Lower leg skin (tissue), 4 donors: ENCODE results near the gene FAM209A. TPM values are rescaled to one million over a fixed set of nuclear protein-coding genes. Genes with fewer than 3 reads are reported as not detected.
"Not testable (repeated sequence)": the region's sequence is repeated elsewhere in the genome, so short reads cannot be mapped to it uniquely, and the experiment has no call there.

Source experiments
- DNase-seq, 2 donors: peaks; one replicate each; pipeline ENCODE4 v3.0.0-alpha.2; 2019; ENCODE audit warnings: low spot score in 2 of 2
- H3K4me3 ChIP-seq: fragments of 200-600 bp; sonication (generic); 2 replicates; pipeline ENCODE4 v1.5.1; 2017; ENCODE audit warnings: mild to moderate bottlenecking, low read depth; ENCODE audit not compliant: poor library complexity, severe bottlenecking
- POLR2A ChIP-seq, 2 donors: fragments of 450-650 bp; IDR thresholded peaks; one replicate each; pipeline ENCODE4 v1.6.1; 2016 to 2017; ENCODE audit warnings: antibody characterized with exemption in 2 of 2, mild to moderate bottlenecking in 1 of 2, moderate library complexity in 1 of 2
- WGBS, 2 donors: methylation state at CpG; one replicate each; pipeline ENCODE4 v1.1.5; 2018; 5-methylcytosine and 5-hydroxymethylcytosine counted together
- intact Hi-C: fragments of 100-400 bp; cut with DNase I; formaldehyde crosslinking; loops from one replicate; pipeline ENCODE4 v1.15.0; 2023; ENCODE audit warnings: low total_unique reads
- total RNA-seq, 4 donors: library from RNA; depleted of rRNA; stranded (reverse); fragments of >200 nt; gene quantifications; one replicate each; pipeline ENCODE4 v1.1.0, GENCODE V29; 2016
- TF ChIP-seq, protein P1 (sequence below), 3 donors: fragments of 450-650 bp; IDR thresholded peaks; one replicate each; pipeline ENCODE4 v1.5.1; 2016; ENCODE audit warnings: antibody characterized with exemption in 3 of 3, mild to moderate bottlenecking in 3 of 3, moderate library complexity in 2 of 3

Gene FAM209A
- total RNA-seq, 4 donors from 2014 or later = 0.81 TPM; not detected in 3

DNA sequence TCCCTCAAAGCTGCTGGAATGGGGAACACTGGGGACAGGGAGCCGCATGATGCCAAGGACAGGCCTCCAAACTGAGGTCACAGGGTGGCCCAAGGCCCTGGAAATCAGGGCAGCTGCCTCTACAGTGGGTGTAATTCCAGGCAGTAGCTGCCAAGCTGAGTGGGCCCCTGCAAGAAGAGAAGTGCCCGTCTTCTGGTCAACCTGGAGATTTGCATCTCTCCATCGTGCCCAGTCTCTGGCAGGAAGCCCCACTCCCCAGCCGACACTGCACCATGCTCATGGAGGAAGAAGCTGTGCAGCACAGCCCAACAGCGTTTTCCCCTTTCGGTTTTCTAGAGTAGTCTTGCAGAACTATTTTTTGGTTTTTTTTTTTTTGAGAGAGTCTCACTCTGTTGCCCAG lies 2.2 kb upstream of the FAM209A start:
- WGBS, 2 donors = 81 to 89% methylated on average over 6 of the region's 6 CpGs
- intact Hi-C loops = no loop called here
- TF ChIP-seq POLR2A (IDR thresholded peaks at IDR 0.05) = no peak
- TF ChIP-seq, protein P1, sequence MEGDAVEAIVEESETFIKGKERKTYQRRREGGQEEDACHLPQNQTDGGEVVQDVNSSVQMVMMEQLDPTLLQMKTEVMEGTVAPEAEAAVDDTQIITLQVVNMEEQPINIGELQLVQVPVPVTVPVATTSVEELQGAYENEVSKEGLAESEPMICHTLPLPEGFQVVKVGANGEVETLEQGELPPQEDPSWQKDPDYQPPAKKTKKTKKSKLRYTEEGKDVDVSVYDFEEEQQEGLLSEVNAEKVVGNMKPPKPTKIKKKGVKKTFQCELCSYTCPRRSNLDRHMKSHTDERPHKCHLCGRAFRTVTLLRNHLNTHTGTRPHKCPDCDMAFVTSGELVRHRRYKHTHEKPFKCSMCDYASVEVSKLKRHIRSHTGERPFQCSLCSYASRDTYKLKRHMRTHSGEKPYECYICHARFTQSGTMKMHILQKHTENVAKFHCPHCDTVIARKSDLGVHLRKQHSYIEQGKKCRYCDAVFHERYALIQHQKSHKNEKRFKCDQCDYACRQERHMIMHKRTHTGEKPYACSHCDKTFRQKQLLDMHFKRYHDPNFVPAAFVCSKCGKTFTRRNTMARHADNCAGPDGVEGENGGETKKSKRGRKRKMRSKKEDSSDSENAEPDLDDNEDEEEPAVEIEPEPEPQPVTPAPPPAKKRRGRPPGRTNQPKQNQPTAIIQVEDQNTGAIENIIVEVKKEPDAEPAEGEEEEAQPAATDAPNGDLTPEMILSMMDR (IDR thresholded peaks at IDR 0.05) = no peak
- H3K4me3 ChIP-seq = no peak overlapping the region
- no peak for DNase-seq

DNA sequence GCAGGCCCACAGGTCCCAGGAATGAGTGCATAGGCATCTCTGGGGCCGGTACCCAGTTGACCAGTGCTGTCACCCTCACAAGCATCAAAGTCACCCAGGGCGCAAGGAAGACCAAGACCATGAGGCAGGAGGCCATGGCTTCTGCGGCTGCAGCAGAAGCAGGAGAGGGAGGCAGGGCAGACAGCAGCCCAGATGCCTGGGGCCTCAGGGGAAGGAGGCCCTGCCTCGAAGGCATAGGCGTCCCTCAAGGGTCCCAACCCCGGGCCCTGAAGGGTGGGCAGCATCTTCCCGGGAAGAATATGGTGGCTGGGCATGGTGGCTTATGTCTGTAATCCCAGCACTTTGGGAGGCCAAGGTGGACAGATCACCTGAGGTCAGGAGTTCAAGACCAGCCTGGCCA lies 3.0 kb downstream of the FAM209A start:
- intact Hi-C loops = no loop called here
- WGBS, 2 donors = 84 to 94% methylated on average over 7 of the region's 7 CpGs
- TF ChIP-seq, protein P1 (IDR thresholded peaks at IDR 0.05) = no peak
- no peak for TF ChIP-seq POLR2A (IDR thresholded peaks at IDR 0.05)
- DNase-seq = no peak
- H3K4me3 ChIP-seq = no peak overlapping the region

DNA sequence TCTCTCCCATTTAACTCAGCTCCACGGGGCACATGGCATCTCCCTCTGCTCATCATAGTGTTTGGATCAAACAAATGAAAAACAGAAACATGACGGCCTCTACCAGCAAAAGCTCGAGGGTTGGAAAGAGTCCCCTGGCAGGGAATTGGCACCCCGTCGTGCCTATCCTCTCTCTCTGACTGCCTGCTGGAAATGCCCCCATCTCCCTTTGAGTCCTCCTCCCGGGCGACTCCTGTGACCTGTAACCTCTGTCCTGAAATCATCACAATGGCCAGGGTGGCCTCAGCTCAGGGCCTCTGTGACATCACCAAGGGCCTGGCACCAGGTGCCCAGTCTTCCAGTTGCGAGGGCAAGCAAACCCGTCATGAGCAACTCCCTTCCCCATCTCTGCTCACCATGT lies 8.4 kb downstream of the FAM209A start, which contains the start of gene FAM209B:
Gene FAM209B (plus strand): TSS at position 301 of the 400 bp plus-strand sequence. CDS start 96 bp downstream, at position 397.
- DNase-seq, H3K4me3 ChIP-seq, intact Hi-C loops: not testable (repeated sequence)
- WGBS, 2 donors = 87 to 88% methylated on average over 9 of the region's 9 CpGs

DNA sequence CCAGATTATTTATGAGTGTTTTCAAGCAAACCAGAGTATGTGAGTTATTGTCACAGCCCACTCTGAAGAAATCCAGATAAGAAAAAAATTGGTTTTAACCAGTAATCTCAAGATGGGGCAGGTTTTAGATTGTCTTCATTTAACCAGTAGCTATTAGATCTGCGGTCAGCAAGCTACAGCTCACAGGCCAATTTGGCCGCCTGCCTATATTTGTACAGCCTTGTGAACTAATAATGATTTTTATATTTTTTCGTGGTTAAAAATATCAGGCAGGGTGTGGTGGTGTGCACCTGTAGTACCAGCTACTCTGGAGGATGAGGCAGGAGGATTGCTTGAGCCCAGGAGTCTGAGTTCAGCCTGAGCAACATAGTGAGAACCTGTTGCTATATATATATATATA lies 13.5 kb downstream of the FAM209A start:
- no peak for DNase-seq
- intact Hi-C loops = no loop called here
- H3K4me3 ChIP-seq = no peak overlapping the region
- 84 to 85% methylated on average over 3 of the region's 3 CpGs for WGBS, 2 donors
- no peak for TF ChIP-seq POLR2A (IDR thresholded peaks at IDR 0.05)
- TF ChIP-seq, protein P1 (IDR thresholded peaks at IDR 0.05) = no peak

DNA sequence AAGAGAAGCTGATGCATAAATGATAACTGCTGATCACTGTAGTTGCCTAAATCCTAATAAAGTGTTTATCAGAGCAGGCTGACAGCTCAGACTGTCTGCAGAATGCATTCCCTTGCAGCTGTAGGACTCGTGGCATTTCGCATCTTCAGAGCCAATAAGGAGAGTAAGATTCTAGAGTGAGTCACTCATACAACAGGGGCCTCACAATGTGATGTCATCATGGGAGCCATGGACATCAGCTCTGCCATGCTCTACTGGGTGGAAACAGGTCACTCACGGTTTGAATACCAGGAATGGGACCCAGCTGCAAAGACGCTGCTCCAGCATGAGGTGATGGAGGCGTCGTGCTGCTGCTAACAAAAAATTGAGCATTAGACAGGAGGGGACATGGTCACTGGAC lies 15.9 kb downstream of the FAM209A start:
- intact Hi-C loops = no loop called here
- 84 to 86% methylated on average over 6 of the region's 6 CpGs for WGBS, 2 donors
- TF ChIP-seq, protein P1 (IDR thresholded peaks at IDR 0.05) = no peak
- no peak overlapping the region for H3K4me3 ChIP-seq
- no peak for DNase-seq

DNA sequence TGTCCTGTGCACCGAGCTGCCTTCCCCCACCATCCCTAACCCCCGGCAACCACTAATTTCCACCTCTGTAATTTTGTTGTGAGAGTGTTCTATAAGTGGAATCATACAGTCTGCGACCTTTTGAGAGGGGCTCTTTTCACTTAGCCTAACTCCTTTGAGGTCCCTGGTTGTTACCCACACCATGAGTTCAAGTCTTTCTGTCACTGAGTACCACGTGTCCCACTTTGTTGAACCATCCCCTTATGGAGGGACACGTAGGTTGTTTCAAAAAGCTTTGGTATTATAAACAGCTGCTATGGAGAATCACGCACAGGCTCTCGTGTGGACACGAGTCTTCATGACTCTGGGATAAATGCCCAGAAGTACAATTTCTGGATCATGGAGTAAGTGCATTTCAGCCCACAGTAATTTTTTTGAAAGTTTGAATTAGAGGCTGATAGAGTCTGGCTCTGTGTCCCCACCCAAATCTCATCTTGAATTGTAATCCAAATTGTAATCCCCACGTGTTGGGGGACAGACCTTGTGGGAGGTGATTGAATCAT lies 18.0 kb downstream of the FAM209A start:
- WGBS, 2 donors = 58 to 67% methylated on average over 9 of the region's 9 CpGs
- TF ChIP-seq POLR2A (IDR thresholded peaks at IDR 0.05) = no peak
- TF ChIP-seq, protein P1 (IDR thresholded peaks at IDR 0.05) = no peak
- no peak overlapping the region for H3K4me3 ChIP-seq
- intact Hi-C loops = no loop called here
- DNase-seq = no peak
